GM10248 (cell line): ENCODE results near the gene SH3RF3.

Source experiments
- CTCF ChIA-PET: fragments of 300-600 bp; sonication (Branson Sonifier 250); formaldehyde crosslinking; extraction: SDS; loops from one replicate; lab custom pipeline; 2021; ENCODE audit warnings: antibody characterized with exemption; lab: Yijun Ruan, JAX
- POLR2A ChIA-PET: fragments of 350-650 bp; sonication (Branson Sonifier 250); formaldehyde crosslinking; extraction: SDS; loops from one replicate; lab custom pipeline; 2020; ENCODE audit warnings: antibody characterized with exemption; lab: Yijun Ruan, JAX
- DNase-seq: peaks from one replicate; pipeline ENCODE4 v3.0.0; 2012; ENCODE audit errors: extremely low spot score
- CTCF ChIP-seq: IDR thresholded peaks from 2 replicates; pipeline ENCODE4 v1.5.1; 2012; ENCODE audit warnings: mild to moderate bottlenecking, low read depth; ENCODE audit errors: extremely low read depth, missing control alignments, control extremely low read depth

Gene SH3RF3

GRCh38 chr2:109128616-109129355, at the start of gene SH3RF3:
Gene SH3RF3 (plus strand): TSS chr2:109129205.
- CTCF ChIA-PET, result interaction anchor here (1.5 kb wide), 1 partner anchor 381 kb away, joined by 3 read pairs; no protein-coding TSS in a partner anchor
- POLR2A ChIA-PET, result no interaction called here
- peak; percentile 32 for DNase-seq
- no peak for TF ChIP-seq CTCF

- CTCF ChIA-PET, result no interaction called here
- no peak for DNase-seq
- POLR2A ChIA-PET, result no interaction called here
- TF ChIP-seq CTCF, result no peak
Observed at GRCh38 chr2:109079590-109079989, 49.4 kb upstream of the SH3RF3 start.

GRCh38 chr2:109080109-109080508, 48.9 kb upstream of the SH3RF3 start:
- TF ChIP-seq CTCF, result no peak
- ChIA-PET POLR2A (no interaction called here), CTCF (no interaction called here)
- DNase-seq, result no peak

- ChIA-PET POLR2A (no interaction called here), CTCF (no interaction called here)
- DNase-seq, result no peak
- no peak for TF ChIP-seq CTCF
Observed at GRCh38 chr2:109080757-109081156, 48.2 kb upstream of the SH3RF3 start.

GRCh38 chr2:109081374-109081773, 47.6 kb upstream of the SH3RF3 start:
- CTCF ChIA-PET, result no interaction called here

GRCh38 chr2:109083771-109084170, 45.2 kb upstream of the SH3RF3 start:
- POLR2A ChIA-PET, result no interaction called here
- CTCF ChIA-PET, result no interaction called here
- DNase-seq, result no peak
- TF ChIP-seq CTCF, result no peak

More at GRCh38 chr2:109081374-109081773, 47.6 kb upstream of the SH3RF3 start:
- peak; percentile 8 for DNase-seq
- TF ChIP-seq CTCF, result no peak
- POLR2A ChIA-PET, result no interaction called here
